Urinary bladder (tissue), 4 donors: ENCODE measurements around the gene NUPR1. TPM values are rescaled to one million over a fixed set of nuclear protein-coding genes. Genes with fewer than 3 reads are reported as not detected.
"Not testable (repeated sequence)": the region's sequence is repeated elsewhere in the genome, so short reads cannot be mapped to it uniquely, and the experiment has no call there.

ENCODE experiments used
- DNase-seq: peaks from one replicate; pipeline ENCODE4 v3.0.0-alpha.2; 2015; ENCODE audit errors: extremely low spot score
- H3K27ac ChIP-seq: one replicate; pipeline ENCODE4 v1.5.1; 2013; ENCODE audit warnings: low read depth, mild to moderate bottlenecking, moderate library complexity
- H3K36me3 ChIP-seq: one replicate; pipeline ENCODE4 v1.6.1; 2013; ENCODE audit warnings: mild to moderate bottlenecking, moderate library complexity; ENCODE audit not compliant: insufficient read depth
- H3K4me1 ChIP-seq: one replicate; pipeline ENCODE4 v1.6.1; 2013; ENCODE audit warnings: mild to moderate bottlenecking, moderate library complexity; ENCODE audit not compliant: insufficient read depth
- H3K4me3 ChIP-seq: one replicate; pipeline ENCODE4 v1.5.1; 2013; ENCODE audit warnings: low read depth, low read length
- WGBS: extraction: QIAGEN DNeasy Blood & Tissue Kit; methylation state at CpG from one replicate; pipeline ENCODE4 v1.1.7; 2013; 5-methylcytosine and 5-hydroxymethylcytosine counted together
- polyA plus RNA-seq: library from polyadenylated mRNA; stranded (reverse); fragments of 200-250 nt; gene quantifications from one replicate; pipeline ENCODE4 v1.2.3, GENCODE V29; 2013
- total RNA-seq: library from RNA; depleted of rRNA; stranded (reverse); fragments of >200 nt; gene quantifications from one replicate; pipeline ENCODE4 v1.2.3, GENCODE V29; 2014
- donor health status: healthy with polysubstance abuse.
- donor health status: healthy.

NUPR1 gene
- total and polyA plus RNA-seq, 2 donors: 4.1 to 549 TPM

DNA sequence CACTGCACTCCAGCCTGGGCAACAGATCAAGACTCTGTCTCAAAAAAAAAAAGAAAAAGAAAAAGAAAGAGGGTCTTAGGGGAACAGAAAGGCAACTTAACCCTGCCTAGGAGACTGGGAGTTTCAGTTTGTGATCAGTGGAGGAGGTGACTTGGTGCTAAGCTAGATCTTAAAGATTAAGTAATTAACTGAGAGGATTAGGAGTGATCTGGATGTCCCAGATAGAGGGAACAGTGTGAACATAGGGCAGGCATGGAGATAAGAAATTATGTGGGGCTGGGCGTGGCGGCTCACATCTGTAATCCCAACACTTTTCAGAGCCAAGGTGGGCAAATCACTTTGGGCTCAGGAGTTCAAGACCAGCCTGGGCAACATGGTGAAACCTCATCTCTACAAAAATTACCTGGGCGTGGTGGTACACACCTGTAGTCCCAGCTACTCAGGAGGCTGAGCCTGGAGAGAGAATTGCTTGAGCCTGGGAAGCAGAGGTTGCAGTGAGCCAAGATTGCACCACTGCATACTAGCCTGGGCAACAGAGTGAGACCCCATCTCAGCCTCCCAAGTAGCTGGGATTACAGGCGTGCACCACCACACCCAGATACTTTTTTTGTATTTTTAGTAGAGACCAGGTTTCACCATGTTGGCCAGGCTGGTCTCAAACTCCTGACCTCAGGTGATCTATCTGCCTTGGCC lies 27.6 kb upstream of the NUPR1 start:
- not testable (repeated sequence) for H3K4me1 ChIP-seq, H3K4me3 ChIP-seq, H3K36me3 ChIP-seq, H3K27ac ChIP-seq, DNase-seq
- WGBS: 100% methylated on average over 4 of the region's 4 CpGs

DNA sequence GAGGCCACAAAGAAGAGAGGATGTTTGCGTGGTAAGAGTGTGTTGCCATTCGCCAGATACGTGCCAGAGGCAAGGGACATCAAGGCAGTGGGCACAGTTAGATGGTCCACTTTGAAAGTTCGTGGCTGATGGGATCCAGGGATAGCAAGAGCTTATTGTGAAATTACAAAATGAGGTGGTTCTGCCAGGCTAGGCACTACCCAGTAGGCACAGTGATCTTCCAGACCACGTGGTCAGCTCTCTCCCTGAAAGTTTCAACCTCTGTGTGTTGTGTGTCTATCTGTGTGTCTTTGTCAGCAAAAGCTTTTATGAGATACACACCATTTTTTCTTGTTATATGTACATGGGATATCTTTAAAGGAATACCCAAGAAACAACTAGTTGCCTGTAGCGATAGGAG lies 24.4 kb upstream of the NUPR1 start:
- 88% methylated on average over 6 of the region's 6 CpGs for WGBS

DNA sequence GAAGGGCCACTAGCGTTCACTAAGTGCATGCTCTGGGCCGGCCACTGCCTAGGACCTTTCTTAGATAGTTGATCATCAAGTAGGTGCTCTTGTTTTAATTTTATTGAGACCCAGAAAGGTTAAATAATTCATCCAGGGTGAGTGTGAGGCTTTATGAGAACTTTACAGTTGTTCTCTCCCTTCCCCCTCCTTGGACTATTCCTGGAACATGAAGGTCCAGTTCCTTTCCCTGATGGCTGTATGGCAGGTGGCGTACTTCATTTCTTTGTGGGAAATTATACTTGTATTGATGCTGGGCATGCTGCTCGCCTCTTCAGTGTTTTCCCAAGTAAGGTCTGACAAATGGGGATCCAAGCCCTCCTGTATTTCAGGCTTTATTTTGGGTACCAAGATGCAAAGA lies 23.4 kb upstream of the NUPR1 start:
- 86% methylated on average over 4 of the region's 4 CpGs for WGBS
- Histone ChIP-seq H3K4me3 (no peak overlapping the region), H3K4me1 (no peaks in the 10 kb centered on the region), H3K27ac (no peak overlapping the region), H3K36me3 (no peaks in the 10 kb centered on the region)
- no peak for DNase-seq

More for the DNA sequence above, 24.4 kb upstream of the NUPR1 start:
- DNase-seq: no peak
- H3K27ac ChIP-seq: no peak overlapping the region
- no peaks in the 10 kb centered on the region for H3K4me1 ChIP-seq
- no peak overlapping the region for H3K4me3 ChIP-seq
- no peaks in the 10 kb centered on the region for H3K36me3 ChIP-seq

DNA sequence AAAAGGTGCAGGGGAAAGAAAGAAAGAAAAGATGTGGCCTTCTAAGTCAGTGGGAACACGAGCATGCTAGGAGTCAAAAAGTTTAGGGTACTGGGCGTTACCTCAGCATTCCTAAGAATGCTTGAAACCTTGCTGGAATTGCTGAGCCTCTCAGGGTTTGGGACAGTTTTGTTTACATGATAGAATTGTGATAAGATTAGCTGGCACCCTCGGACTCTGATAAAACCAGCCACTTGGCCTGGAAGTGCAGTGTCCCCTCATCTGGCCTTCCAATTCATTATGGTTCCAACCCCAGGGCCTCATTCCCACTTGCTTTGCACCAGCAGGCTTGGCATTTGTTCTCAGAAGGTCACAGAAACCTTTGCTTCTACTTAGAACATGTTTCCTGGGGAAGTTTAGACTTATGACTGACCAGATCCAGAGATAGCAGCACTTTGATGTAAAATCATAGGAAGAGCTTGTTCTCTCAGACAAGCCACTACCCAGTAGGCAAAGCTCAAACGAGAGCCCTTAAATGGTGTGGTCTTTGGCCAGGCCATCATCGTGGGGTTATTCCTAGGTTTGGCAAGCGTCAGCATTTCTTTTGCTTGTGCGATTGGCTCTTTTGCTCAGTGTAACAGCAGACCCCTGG lies 22.9 kb upstream of the NUPR1 start:
- Histone ChIP-seq H3K36me3 (no peaks in the 10 kb centered on the region), H3K27ac (no peak overlapping the region), H3K4me1 (peaks cover 3% of the 10 kb centered on the region), H3K4me3 (no peak overlapping the region)
- 34% methylated on average over 7 of the region's 7 CpGs for WGBS
- no peak for DNase-seq

DNA sequence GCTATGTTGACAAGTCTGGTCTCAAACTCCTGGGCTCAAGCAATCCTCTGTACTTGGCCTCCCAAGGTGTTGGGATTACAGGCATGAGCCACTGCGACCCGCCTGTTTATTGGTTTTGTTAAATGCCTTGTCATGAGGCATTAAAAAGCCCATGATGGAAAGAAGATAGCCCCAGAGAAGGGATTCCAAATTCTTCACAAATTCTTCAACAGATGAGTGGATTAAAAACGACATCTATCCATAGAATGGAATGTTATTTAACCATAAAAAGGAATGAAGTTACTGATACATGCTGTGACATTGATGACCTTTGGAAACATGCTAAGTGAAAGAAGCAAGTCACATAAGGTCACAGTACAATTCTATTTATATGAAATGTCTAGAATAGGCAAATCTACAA lies 19.7 kb upstream of the NUPR1 start:
- DNase-seq: no peak
- 67% methylated on average over 3 of the region's 3 CpGs for WGBS
- Histone ChIP-seq H3K4me3 (no peak overlapping the region), H3K36me3 (no peaks in the 10 kb centered on the region), H3K27ac (no peak overlapping the region), H3K4me1 (peaks cover 3% of the 10 kb centered on the region)

DNA sequence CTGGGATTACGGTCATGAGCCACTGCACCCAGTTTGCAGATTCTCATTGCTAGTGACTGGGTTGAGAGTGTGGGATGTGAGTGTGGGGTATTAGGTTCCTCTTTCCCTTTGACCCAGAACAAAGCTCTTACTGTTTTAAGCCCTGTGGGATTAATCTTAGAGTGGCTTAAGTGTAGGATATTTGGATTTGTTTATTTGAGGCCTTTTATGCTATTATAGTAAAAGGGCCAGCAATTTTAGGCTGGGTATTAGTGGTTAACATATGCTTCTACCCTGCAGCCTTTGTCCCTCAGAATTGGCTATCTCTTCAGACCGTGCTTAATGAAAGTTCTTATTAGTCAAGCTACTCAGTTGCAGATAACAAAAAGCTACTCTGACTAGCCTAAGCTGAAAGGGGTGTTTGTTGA lies 18.1 kb upstream of the NUPR1 start:
- Histone ChIP-seq H3K36me3 (no peaks in the 10 kb centered on the region), H3K4me1 (peaks cover 3% of the 10 kb centered on the region), H3K4me3 (no peak overlapping the region), H3K27ac (no peak overlapping the region)
- no peak for DNase-seq
- 77% methylated on average over 2 of the region's 2 CpGs for WGBS

DNA sequence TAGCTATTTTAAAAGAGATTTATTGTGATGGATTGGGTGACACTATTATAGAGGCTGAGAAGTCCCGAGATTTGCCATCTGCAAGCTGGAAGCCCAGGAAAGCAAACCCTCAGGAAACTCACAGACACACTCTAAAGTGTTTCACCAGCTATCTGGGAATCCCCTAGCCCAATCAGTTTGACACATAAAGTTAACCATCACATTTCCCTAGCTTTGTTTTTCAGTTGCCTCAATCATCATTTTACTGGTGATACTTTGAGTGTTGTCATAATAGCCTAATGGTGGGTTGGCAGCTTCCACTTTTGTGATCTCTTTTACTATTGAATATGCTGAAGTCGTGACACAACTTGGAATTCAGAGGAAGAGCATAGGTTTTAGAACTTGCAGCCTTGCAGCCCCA lies 16.8 kb upstream of the NUPR1 start:
- Histone ChIP-seq H3K4me3 (no peak overlapping the region), H3K4me1 (peaks cover 3% of the 10 kb centered on the region), H3K27ac (no peak overlapping the region), H3K36me3 (no peaks in the 10 kb centered on the region)
- WGBS: 82% methylated on average over 2 of the region's 2 CpGs
- DNase-seq: no peak

DNA sequence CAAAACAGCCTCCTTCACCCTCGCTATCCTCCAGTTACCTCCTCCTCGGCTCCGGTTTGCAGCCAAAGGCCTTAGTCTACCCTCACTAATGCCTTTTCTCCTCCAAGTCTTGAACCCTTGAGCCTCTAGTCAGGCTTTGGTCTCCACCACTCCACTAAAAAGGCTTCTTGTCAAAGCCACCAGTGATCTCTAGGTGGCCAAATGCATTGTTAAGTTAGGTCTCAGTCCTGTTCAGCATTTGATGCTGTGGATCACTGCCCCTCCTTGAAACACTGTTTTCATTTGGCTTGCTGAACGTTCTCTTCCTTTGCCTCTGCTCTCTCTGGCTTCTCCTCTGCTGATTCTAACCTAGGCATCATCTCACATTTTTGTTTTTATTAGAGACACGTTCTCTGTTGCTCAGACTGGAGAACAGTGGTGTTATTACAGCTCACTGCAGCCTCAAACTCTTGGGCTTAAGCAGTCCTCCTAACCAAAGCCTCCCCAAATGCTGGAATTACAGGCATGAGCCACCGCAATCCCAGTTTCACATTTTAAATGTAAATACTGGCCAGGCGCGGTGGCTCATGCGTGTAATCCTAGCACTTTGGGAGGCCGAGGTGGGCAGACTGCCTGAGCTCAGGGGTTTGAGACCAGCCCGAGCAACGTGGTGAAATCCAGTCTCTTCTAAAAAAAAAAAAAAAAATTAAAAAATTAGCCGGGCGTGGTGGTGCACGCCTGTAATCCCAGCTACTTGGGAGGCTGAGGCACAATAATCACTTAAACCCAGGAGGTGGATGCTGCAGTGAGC lies 16.1 kb upstream of the NUPR1 start:
- DNase-seq: no peak
- Histone ChIP-seq H3K27ac (no peak overlapping the region), H3K4me3 (peak overlapping the region; percentile 42), H3K36me3 (no peaks in the 10 kb centered on the region), H3K4me1 (peaks cover 3% of the 10 kb centered on the region)
- 85% methylated on average over 15 of the region's 15 CpGs for WGBS

DNA sequence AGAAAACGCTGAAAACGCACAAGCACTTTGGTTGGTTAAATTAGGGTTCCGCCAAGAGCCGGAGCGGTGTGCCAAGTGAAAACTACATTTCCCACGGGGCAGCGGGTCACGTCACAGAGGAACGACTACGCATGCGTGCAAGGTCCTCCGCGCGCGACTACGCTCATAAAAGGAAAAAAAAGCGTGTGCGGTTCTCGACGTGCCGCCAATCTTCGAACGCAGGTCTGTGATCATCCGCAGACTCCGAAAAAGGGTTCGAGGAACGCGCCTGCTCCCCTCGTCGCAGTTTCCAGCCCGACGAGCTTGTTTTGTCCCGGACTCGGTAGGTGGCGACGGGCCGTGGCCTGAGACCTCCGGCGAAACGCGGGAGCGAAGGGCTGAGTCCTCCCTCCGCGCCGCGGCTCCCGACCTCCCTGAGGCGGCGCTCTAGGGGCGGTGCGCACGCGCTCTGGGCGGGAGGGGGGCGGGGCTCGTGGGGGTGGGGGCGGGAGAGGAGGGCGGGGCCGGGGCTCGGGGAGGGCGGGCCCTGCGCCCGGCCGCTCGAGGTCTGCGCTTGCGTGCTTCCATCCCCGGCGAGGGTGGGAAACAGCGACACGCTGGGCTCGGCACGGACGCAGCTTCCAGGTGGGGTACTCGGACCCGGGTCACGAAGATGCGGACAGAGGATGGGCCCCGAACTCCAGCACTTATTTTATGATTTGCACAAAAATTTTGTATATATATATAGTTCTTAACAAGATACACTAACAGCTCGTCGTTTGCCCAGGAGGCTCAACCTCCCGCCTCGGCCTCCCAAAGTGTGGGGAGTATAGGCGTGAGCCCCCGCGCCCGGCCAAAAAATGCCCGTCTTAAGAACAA lies 15.2 kb upstream of the NUPR1 start, which contains the start of gene SGF29:
TSS of gene SGF29 (plus strand) at position 145 of the 858 bp plus-strand sequence. CDS start 27,150 bp downstream, outside the sequence.
- 1% methylated on average over 88 of the region's 88 CpGs for WGBS
- peak within 1 kb of the TSS; percentile 91 for H3K27ac ChIP-seq
- no peaks in the 10 kb centered on the region for H3K36me3 ChIP-seq
- DNase-seq: peak; percentile 91
- H3K4me3 ChIP-seq: peak within 1 kb of the TSS; percentile 42
- peaks cover 3% of the 10 kb centered on the region for H3K4me1 ChIP-seq

DNA sequence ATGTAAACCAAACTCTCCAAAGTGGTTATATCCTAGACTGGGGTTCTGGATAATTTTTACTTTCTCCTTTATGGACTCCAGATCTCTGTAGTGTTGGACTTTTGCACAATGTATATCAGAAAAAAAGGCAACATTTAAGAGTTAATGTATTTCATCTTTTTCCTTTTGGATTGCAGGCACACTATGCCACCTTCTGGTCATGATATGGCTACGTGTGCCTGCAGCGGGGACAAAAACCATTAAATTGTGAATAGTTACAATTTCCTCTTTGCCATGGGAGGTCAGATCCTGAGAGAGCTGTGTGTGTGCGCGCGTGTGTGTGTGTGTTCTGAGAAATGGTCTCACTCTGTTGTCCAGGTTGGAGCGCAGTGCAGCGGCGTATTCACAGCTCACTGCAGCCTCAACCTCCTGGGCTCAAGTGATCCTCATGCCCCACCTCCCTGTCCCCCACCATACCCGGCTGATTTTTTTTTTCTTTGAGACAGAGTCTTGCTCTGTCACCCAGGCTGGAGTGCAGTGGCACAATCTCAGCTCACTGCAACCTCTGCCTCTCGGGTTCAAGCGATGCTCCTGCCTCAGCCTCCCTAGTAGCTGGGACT lies 10.6 kb upstream of the NUPR1 start:
- Histone ChIP-seq H3K4me3 (no peak overlapping the region), H3K4me1 (no peaks in the 10 kb centered on the region), H3K27ac (no peak overlapping the region), H3K36me3 (no peaks in the 10 kb centered on the region)
- no peak for DNase-seq
- 46% methylated on average over 11 of the region's 11 CpGs for WGBS

DNA sequence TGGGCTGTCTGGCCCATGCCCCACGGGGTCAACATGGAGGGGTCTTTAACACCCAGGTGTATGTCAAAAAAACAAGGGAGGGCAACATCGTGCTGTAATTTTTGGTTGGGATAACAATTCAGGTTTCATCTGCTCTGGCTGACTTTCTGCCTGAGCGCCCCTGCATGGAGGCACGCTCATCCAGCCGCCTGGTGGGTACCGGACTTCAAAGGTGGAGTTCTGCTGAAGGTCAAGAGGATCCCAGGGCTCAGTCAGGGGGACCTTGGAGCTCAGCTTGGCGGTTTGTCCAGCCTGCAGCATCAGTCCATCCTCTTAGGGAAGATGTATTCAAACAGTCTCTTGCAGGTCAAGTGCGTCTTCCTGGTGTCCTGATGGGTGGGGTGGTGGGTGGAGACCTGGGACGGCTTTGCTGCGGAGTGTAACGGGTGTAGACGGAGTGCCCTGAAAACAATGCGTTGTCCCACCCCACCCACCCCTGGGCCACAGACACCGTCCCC lies 9.6 kb upstream of the NUPR1 start:
- DNase-seq: no peak
- Histone ChIP-seq H3K4me3 (no peak overlapping the region), H3K4me1 (no peaks in the 10 kb centered on the region), H3K36me3 (no peaks in the 10 kb centered on the region), H3K27ac (no peak overlapping the region)
- WGBS: 79% methylated on average over 14 of the region's 14 CpGs

DNA sequence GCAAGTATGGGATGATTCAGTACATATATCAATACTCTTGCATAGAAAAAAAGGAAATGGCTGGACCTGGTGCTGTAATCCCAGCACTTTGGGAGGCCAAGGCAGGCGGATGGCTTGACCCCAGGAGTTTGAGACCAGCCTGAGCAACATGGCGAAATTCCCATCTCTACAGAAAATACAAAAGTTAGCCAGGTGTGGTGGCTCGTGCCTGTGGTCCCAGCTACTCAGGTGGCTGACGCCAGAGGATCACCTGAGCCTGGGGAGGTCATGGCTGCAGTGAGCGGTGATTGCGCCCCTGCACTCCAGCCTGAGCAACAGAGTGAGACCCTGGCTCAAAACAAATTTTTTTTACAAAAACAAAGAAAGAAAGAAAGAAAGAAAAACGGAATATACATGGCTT lies 7.9 kb upstream of the NUPR1 start:
- Histone ChIP-seq H3K36me3 (no peaks in the 10 kb centered on the region), H3K27ac (no peak overlapping the region), H3K4me1 (no peaks in the 10 kb centered on the region), H3K4me3 (no peak overlapping the region)
- 84% methylated on average over 7 of the region's 7 CpGs for WGBS
- DNase-seq: no peak

DNA sequence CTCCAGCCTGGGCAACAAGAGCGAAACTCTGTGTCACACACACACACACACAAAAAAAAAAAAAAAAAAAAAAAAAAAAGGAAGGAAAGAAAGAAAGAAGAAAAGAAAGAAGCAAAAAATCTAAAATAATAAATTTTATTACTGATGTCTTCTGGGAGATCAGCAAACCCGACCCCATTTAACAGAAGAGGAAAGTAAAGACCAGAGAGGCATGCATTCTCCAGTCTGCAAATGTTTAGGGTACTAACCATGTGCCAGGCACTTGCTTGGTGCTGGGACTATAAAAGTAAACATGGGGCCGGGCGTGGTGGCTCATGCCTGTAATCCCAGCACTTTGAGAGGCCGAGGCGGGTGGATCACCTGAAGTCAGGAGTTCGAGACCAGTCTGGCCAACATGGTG lies 7.2 kb upstream of the NUPR1 start:
- 87% methylated on average over 7 of the region's 7 CpGs for WGBS

More for the DNA sequence above, 7.2 kb upstream of the NUPR1 start:
- H3K4me3 ChIP-seq, H3K4me1 ChIP-seq, DNase-seq, H3K27ac ChIP-seq, H3K36me3 ChIP-seq: not testable (repeated sequence)
